22Rv1 (cell line): ENCODE measurements around the gene OVCA2.
A peak's percentile ranks its signal among the peaks of the same experiment; 100 is the strongest.

ENCODE experiments used
- H3K27ac ChIP-seq: fragments of 450-650 bp; 2 replicates; pipeline ENCODE4 v1.5.1; 2017
- CTCF ChIP-seq: fragments of 450-650 bp; IDR thresholded peaks from 2 replicates; pipeline ENCODE4 v1.5.1; 2017; ENCODE audit warnings: mild to moderate bottlenecking
- ZFX ChIP-seq: fragments of 450-650 bp; IDR thresholded peaks from 2 replicates; pipeline ENCODE4 v1.6.1; 2017; ENCODE audit warnings: antibody characterized with exemption, borderline replicate concordance

The OVCA2 gene

GRCh38 chr17:2056206-2057174, 14.7 kb downstream of the OVCA2 start:
- TF ChIP-seq ZFX (no peak), CTCF (no peak)
- H3K27ac ChIP-seq = no peak overlapping the region

- no peak for TF ChIP-seq ZFX
- TF ChIP-seq CTCF = no peak
- H3K27ac ChIP-seq = no peak overlapping the region
Observed at GRCh38 chr17:2057175-2057759, 15.4 kb downstream of the OVCA2 start.

- TF ChIP-seq ZFX = no peak
- TF ChIP-seq CTCF = no peak
- H3K27ac ChIP-seq = no peak overlapping the region
Observed at GRCh38 chr17:2057760-2058585, 16.2 kb downstream of the OVCA2 start.

- no peak overlapping the region for H3K27ac ChIP-seq
- TF ChIP-seq ZFX = no peak
- TF ChIP-seq CTCF = peak; percentile 91
Observed at GRCh38 chr17:2058586-2059546, 17.0 kb downstream of the OVCA2 start.

- no peak overlapping the region for H3K27ac ChIP-seq
- TF ChIP-seq ZFX = no peak
- TF ChIP-seq CTCF = no peak
Observed at GRCh38 chr17:2059547-2060384, 17.9 kb downstream of the OVCA2 start.

- TF ChIP-seq CTCF = no peak
- TF ChIP-seq ZFX = no peak
- H3K27ac ChIP-seq = no peak overlapping the region
Observed at GRCh38 chr17:2060385-2060658, 18.5 kb downstream of the OVCA2 start.
